PC-3 (cell line): ENCODE results near the gene RAB7A. TPM values are rescaled to one million over a fixed set of nuclear protein-coding genes. Genes with fewer than 3 reads are reported as not detected.

ENCODE experiments used
- ATAC-seq: fragments of 200-7000 bp; cut with Tn5 transposase; 2 replicates; pipeline ENCODE4 v1.9.1; 2020; ENCODE audit warnings: mild to moderate bottlenecking, moderate library complexity
- BruUV-seq: library from RNA; stranded (reverse); fragments of 400-500 nt; replicated peaks from 2 replicates; lab custom pipeline; 2021; lab: Mats Ljungman, UMichigan
- CTCF ChIA-PET: fragments of 300-600 bp; sonication (Branson Sonifier 250); formaldehyde crosslinking; loops from one replicate; lab custom pipeline; 2022; ENCODE audit warnings: antibody characterized with exemption; lab: Charles Lee
- POLR2A ChIA-PET: fragments of 300-600 bp; sonication (Branson Sonifier 250); formaldehyde crosslinking; loops from one replicate; lab custom pipeline; 2022; ENCODE audit warnings: antibody characterized with exemption; ENCODE audit not compliant: unreplicated experiment; lab: Charles Lee
- DNase-seq: peaks from one replicate; pipeline ENCODE4 v3.0.0-alpha.2; 2015
- H2AFZ ChIP-seq: fragments of 300-600 bp; sonication (generic); 2 replicates; pipeline ENCODE4 v1.6.0; 2016; ENCODE audit warnings: antibody characterized with exemption, low read length
- H3F3A ChIP-seq: fragments of 300-600 bp; sonication (generic); one replicate; pipeline ENCODE4 v1.6.0; 2017; ENCODE audit warnings: antibody characterized with exemption, low read length, control low read depth, mild to moderate bottlenecking; ENCODE audit not compliant: unreplicated experiment
- H3K27ac ChIP-seq: fragments of 300-600 bp; sonication (generic); 2 replicates; pipeline ENCODE4 v1.5.1; 2016; ENCODE audit warnings: mild to moderate bottlenecking, low read length
- H3K27me3 ChIP-seq: fragments of 300-600 bp; sonication (generic); 2 replicates; pipeline ENCODE4 v1.6.1; 2016; ENCODE audit warnings: low read length, mixed read lengths
- H3K36me3 ChIP-seq: fragments of 300-600 bp; sonication (generic); 2 replicates; pipeline ENCODE4 v1.6.1; 2016; ENCODE audit warnings: low read depth, mixed run types, low read length, mixed read lengths
- H3K4me1 ChIP-seq: fragments of 300-600 bp; sonication (generic); 2 replicates; pipeline ENCODE4 v1.5.1; 2016; ENCODE audit warnings: low read length; ENCODE audit not compliant: insufficient read depth
- H3K4me2 ChIP-seq: fragments of 300-600 bp; sonication (generic); 2 replicates; pipeline ENCODE4 v1.6.0; 2016; ENCODE audit warnings: low read length
- H3K4me3 ChIP-seq: fragments of 300-600 bp; sonication (generic); 2 replicates; pipeline ENCODE4 v1.5.1; 2016; ENCODE audit warnings: mild to moderate bottlenecking, low read length, mixed read lengths
- H3K79me2 ChIP-seq: fragments of 300-600 bp; sonication (generic); 2 replicates; pipeline ENCODE4 v1.6.1; 2017; ENCODE audit warnings: low read length, mixed read lengths
- H3K9ac ChIP-seq: fragments of 300-600 bp; sonication (generic); 2 replicates; pipeline ENCODE4 v1.6.0; 2016; ENCODE audit warnings: mild to moderate bottlenecking, low read length
- H3K9me2 ChIP-seq: fragments of 300-600 bp; sonication (generic); replicated peaks from 2 replicates; pipeline ENCODE4 v1.6.1; 2016; ENCODE audit warnings: mixed run types, low read length, mixed read lengths
- H3K9me3 ChIP-seq: fragments of 300-600 bp; sonication (generic); 2 replicates; pipeline ENCODE4 v1.6.1; 2016; ENCODE audit warnings: low read length, mixed read lengths
- H4K20me1 ChIP-seq: fragments of 300-600 bp; sonication (generic); 2 replicates; pipeline ENCODE4 v1.6.1; 2016; ENCODE audit warnings: low read length, mixed read lengths
- CTCF ChIP-seq: fragments of 300-600 bp; sonication (generic); conservative IDR thresholded peaks from 2 replicates; pipeline ENCODE4 v1.5.1; 2017; ENCODE audit warnings: antibody characterized with exemption, low read depth, mild to moderate bottlenecking, low read length
- EZH2 ChIP-seq: fragments of 300-600 bp; sonication (generic); IDR thresholded peaks from one replicate; pipeline ENCODE4 v1.6.1; 2017; ENCODE audit warnings: antibody characterized with exemption, mild to moderate bottlenecking, low read length; ENCODE audit not compliant: unreplicated experiment
- EZH2phosphoT487 ChIP-seq: fragments of 300-600 bp; sonication (generic); IDR thresholded peaks from 2 replicates; pipeline ENCODE4 v1.6.1; 2018; ENCODE audit warnings: mild to moderate bottlenecking, antibody characterized with exemption, low read length, borderline replicate concordance
- intact Hi-C: fragments of 100-400 bp; cut with micrococcal nuclease; formaldehyde crosslinking; loops from 2 replicates; pipeline ENCODE4 v1.9.0; 2023
- total RNA-seq: library from RNA; depleted of rRNA; stranded (reverse); fragments of >200 nt; gene quantifications from 2 replicates; pipeline ENCODE4 v1.2.3, GENCODE V29; 2014

The RAB7A gene
- total RNA-seq, 1 experiment from 2014 or later = 48.0 TPM

GRCh38 chr3:128683957-128684356 is 42.0 kb upstream of the RAB7A start:
- TF ChIP-seq EZH2 = no peak
- no peak for TF ChIP-seq EZH2phosphoT487
- TF ChIP-seq CTCF = no peak
- Histone ChIP-seq H3K9me3 (no peaks in the 10 kb centered on the region), H2AFZ (no peak overlapping the region), H3K27me3 (no peaks in the 10 kb centered on the region), H3K27ac (no peak overlapping the region), H3K79me2 (no peaks in the 10 kb centered on the region), H3K4me2 (no peak overlapping the region), H3K9ac (no peak overlapping the region), H3K4me1 (peaks cover 5% of the 10 kb centered on the region), H3K9me2 (no peaks in the 10 kb centered on the region), H3K4me3 (no peak overlapping the region), H3K36me3 (no peaks in the 10 kb centered on the region), H4K20me1 (no peaks in the 10 kb centered on the region), H3F3A (no peaks in the 10 kb centered on the region)
- intact Hi-C loops = no loop called here
- DNase-seq = no peak
- POLR2A ChIA-PET = no interaction called here
- CTCF ChIA-PET = no interaction called here
- BruUV-seq = no TSS peak
- ATAC-seq = no peak

GRCh38 chr3:128684986-128685726 is 40.8 kb upstream of the RAB7A start:
- TF ChIP-seq EZH2phosphoT487 (no peak), EZH2 (no peak), CTCF (no peak)
- no peak overlapping the region for H3K4me3 ChIP-seq
- H3K9me2 ChIP-seq = no peaks in the 10 kb centered on the region
- no peaks in the 10 kb centered on the region for H3F3A ChIP-seq
- no peaks in the 10 kb centered on the region for H3K36me3 ChIP-seq
- no peak overlapping the region for H3K27ac ChIP-seq
- ChIA-PET POLR2A (no interaction called here), CTCF (no interaction called here)
- DNase-seq (no peak), ATAC-seq (no peak)
- H3K4me1 ChIP-seq = peaks cover 5% of the 10 kb centered on the region
- H4K20me1 ChIP-seq = no peaks in the 10 kb centered on the region
- no TSS peak for BruUV-seq
- H3K9me3 ChIP-seq = no peaks in the 10 kb centered on the region
- intact Hi-C loops = no loop called here
- no peaks in the 10 kb centered on the region for H3K79me2 ChIP-seq
- no peak overlapping the region for H2AFZ ChIP-seq
- no peaks in the 10 kb centered on the region for H3K27me3 ChIP-seq
- no peak overlapping the region for H3K4me2 ChIP-seq
- no peak overlapping the region for H3K9ac ChIP-seq

GRCh38 chr3:128686465-128686864 is 39.5 kb upstream of the RAB7A start:
- intact Hi-C loops = no loop called here
- POLR2A ChIA-PET = no interaction called here
- no TSS peak for BruUV-seq
- Histone ChIP-seq H3K9me3 (no peaks in the 10 kb centered on the region), H3K27me3 (no peaks in the 10 kb centered on the region), H3K4me3 (no peak overlapping the region), H3K4me1 (peaks cover 2% of the 10 kb centered on the region), H2AFZ (no peak overlapping the region), H3K9ac (no peak overlapping the region), H3K27ac (no peak overlapping the region), H3K79me2 (no peaks in the 10 kb centered on the region), H3K36me3 (no peaks in the 10 kb centered on the region), H3K9me2 (no peaks in the 10 kb centered on the region), H3K4me2 (no peak overlapping the region), H4K20me1 (no peaks in the 10 kb centered on the region), H3F3A (no peaks in the 10 kb centered on the region)
- ATAC-seq = no peak
- TF ChIP-seq CTCF = no peak
- no peak for TF ChIP-seq EZH2phosphoT487
- no peak for TF ChIP-seq EZH2
- DNase-seq = no peak
- CTCF ChIA-PET = no interaction called here
